ENCODE data around the gene KIF26A.
"Not testable (repeated sequence)": the region's sequence is repeated elsewhere in the genome, so short reads cannot be mapped to it uniquely, and the experiment has no call there.

DNA sequence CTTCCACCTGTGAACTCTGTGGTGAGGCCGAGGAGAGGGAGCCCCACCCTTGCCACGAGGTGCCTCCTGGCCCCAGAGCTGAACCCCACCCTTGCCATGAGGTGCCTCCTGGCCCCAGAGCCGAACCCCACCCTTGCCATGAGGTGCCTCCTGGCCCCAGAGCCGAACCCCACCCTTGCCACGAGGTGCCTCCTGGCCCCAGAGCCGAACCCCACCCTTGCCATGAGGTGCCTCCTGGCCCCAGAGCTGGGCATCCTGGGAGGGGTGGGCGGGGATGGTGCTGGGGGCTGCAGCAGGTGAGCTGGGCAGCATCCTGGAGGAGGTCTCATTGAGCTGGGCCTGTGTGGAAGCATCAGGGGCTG is 15.0 kb downstream of the KIF26A start:
- TF ChIP-seq, protein P1, sequence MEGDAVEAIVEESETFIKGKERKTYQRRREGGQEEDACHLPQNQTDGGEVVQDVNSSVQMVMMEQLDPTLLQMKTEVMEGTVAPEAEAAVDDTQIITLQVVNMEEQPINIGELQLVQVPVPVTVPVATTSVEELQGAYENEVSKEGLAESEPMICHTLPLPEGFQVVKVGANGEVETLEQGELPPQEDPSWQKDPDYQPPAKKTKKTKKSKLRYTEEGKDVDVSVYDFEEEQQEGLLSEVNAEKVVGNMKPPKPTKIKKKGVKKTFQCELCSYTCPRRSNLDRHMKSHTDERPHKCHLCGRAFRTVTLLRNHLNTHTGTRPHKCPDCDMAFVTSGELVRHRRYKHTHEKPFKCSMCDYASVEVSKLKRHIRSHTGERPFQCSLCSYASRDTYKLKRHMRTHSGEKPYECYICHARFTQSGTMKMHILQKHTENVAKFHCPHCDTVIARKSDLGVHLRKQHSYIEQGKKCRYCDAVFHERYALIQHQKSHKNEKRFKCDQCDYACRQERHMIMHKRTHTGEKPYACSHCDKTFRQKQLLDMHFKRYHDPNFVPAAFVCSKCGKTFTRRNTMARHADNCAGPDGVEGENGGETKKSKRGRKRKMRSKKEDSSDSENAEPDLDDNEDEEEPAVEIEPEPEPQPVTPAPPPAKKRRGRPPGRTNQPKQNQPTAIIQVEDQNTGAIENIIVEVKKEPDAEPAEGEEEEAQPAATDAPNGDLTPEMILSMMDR (IDR thresholded peaks at IDR 0.05; ENCODE audit: low read depth, low read length) = not testable (repeated sequence)
- not testable (repeated sequence) for TF ChIP-seq EZH2phosphoT487 (IDR thresholded peaks at IDR 0.05; ENCODE audit: low read depth)

Data from OCI-LY3 (cell line).